Fibroblast of peridontal ligament (primary cell): ENCODE data around the gene MICU1.
"Not testable (repeated sequence)": the region's sequence is repeated elsewhere in the genome, so short reads cannot be mapped to it uniquely, and the experiment has no call there.

Experiments used
- DNase-seq: peaks from one replicate; pipeline ENCODE4 v3.0.0-alpha.2; 2010; ENCODE audit errors: extremely low read depth

MICU1 gene

DNA sequence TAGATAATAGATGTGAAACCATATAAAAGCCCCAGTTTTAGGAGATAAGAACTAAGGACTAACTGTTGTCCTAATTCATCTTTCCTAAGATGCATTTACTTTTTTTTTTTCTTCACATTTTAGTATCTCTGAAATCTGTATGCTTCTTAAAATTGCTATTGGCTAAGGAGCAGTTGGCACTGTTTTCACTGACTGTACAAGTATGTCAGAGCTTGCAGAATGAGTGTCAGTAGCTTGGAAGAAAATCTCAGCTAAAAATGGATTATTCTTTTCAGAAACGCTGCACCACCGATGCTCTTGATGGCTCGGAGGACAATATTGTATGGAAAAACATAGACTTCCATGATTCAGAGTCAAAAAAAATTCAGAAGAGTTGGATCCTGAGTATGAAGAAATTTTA is 180.0 kb downstream of the MICU1 start:
- DNase-seq = no peak

- not testable (repeated sequence) for DNase-seq
Observed at GRCh38 chr10:72442969-72443368, 182.9 kb downstream of the MICU1 start.

DNA sequence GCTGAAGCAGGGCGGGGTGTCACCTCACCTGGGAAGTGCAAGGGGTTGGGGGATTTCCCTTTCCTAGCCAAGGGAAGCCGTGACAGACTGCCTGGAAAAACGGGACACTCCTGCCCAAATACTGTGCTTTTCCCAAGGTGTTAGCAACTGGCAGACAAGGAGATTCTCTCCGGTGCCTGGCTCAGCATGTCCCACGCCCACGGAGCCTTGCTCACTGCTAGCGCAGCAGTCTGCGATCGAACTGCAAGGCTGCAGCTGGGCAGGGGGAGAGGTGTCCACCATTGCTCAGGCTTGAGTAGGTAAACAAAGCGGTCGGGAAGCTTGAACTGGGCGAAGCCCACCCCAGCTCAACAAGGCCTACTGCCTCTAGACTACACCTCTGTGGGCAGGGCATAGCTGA is 190.3 kb downstream of the MICU1 start:
- DNase-seq = no peak

DNA sequence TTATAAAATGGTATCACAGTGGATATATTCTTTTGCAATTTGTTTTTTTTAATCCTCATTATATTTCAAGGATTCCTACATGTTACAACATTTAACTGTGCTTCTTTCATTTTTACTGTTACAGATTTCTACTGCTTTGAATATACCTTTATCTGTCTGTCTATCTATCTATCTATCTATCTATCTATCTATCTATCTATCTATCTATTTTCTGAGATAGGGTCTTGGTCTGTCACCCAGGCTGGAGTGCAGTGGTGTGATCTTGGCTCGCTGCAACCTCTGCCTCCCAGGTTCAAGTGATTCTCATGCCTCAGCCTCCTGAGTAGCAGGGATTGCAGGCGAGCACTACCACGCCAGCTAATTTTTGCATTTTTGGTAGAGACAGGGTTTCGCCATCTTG is 194.9 kb downstream of the MICU1 start:
- not testable (repeated sequence) for DNase-seq

DNA sequence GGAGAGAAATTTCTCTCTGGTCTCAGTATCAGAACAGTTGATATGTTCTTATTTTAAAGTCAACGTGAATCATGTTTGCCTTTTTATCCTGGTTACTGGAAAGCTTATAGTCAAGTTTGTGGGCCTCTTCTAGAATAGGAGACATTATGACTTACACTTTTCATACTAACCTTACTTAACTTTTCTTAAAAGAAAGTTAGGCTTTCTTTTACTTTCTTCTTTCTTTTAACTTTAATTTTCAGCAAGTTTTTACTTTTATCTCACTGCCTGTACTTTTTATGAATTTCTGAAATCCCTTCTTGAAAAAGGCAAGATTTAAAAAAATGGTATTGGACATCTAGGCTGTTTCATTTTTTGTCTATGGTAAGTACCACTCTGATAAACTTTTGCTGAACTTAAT is 195.9 kb downstream of the MICU1 start:
- DNase-seq = no peak

GRCh38 chr10:72426986-72427385 is 198.9 kb downstream of the MICU1 start:
- DNase-seq = no peak

DNA sequence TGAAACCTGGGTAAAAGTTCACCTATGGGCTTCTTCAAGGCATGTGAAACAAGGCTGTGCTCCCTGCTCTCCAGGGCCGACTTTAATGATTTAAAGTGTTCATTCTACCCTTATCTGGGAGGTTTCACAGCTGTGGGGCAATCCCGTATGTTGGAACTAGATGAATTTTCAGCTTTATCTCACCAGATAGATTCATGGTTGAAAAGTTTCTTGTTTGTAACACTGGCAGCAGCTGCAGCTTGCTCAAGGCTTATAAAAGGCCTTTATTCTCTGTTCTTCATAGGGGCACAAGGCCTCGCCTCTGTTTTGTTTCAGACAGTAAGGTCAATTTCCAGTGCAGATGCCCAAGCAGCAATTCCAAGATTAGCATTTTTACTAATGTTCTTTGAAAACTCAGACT is 200.7 kb downstream of the MICU1 start:
- no peak for DNase-seq

- DNase-seq = no peak
Observed at GRCh38 chr10:72424561-72424960, 201.3 kb downstream of the MICU1 start.

DNA sequence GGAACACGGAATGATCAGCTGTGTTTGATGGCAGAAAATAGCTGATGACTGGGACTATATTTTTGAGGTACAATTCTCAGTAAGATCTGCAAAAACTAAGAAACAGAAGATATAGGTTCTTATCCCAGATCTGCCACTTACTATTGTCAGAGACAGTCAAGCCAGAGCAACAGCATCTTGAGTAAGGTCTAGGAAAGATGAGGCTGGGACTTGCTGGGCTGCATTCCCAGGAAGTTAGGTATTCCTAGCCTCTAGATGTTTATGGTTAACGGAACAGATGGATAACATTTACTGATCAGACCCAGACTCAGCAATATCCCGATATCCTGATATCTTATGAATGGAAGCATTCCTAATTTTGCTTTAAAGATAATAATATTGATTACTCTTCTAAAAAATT is 202.5 kb downstream of the MICU1 start:
- no peak for DNase-seq

DNA sequence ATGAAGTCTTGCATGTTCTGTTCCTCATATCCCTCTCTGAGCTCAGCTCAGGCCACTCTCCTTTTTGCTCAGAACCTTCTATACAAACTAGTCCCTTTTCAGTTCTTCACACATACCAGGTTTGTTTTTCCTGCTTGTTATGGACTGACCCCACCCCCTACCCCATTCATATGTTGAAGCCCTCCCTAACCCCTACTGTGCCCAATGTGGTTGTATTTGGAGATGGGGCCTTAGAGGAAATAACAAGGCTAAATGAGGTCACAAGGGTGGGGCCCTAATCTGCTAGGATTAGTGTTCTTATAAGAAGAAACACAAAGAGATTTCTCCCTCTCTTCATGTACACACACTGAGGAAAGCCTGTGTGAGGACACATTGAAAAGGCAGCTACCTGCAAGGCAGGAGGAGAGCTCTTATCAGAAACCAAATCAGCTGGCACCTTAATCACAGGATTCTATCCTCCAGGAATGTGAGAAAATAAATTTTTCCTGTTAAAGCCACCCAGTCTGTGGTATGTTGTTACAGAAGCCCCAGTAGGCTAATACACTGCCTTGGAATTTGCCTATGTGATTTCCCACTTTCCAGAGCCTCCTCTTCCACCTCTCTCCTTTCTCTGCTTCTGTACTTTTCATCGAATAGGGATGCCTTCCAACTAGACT is 203.9 kb downstream of the MICU1 start:
- DNase-seq = no peak

DNA sequence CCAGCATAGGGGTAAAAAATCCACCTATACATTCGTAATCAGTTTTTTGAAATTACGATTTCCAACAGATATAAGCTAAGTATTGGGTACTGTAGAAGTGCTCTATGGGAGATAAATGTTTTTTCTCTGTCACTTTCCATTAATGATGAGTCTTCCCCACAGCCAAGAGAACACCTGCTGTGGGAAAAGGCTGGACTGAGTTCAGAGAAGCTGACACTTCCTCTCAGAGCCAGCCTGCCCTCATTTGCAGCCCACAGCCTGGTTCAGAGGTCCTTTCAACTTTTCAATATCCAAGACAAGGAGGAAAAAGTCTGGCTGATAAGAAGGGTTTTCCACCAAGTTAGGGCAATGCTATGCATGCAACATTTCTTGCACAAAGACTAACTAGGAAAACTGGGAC is 206.6 kb downstream of the MICU1 start:
- no peak for DNase-seq

- DNase-seq = no peak
Observed at GRCh38 chr10:72418679-72419078, 207.2 kb downstream of the MICU1 start.

GRCh38 chr10:72417971-72418370 is 207.9 kb downstream of the MICU1 start:
- DNase-seq = no peak

GRCh38 chr10:72416661-72417060 is 209.2 kb downstream of the MICU1 start:
- DNase-seq = no peak

GRCh38 chr10:72414642-72415041 is 211.2 kb downstream of the MICU1 start:
- DNase-seq = no peak

- no peak for DNase-seq
Observed at GRCh38 chr10:72409167-72409566, 216.7 kb downstream of the MICU1 start.

- DNase-seq = no peak
Observed at GRCh38 chr10:72407927-72408600, 217.8 kb downstream of the MICU1 start.

GRCh38 chr10:72407471-72407870 is 218.4 kb downstream of the MICU1 start:
- DNase-seq = no peak

DNA sequence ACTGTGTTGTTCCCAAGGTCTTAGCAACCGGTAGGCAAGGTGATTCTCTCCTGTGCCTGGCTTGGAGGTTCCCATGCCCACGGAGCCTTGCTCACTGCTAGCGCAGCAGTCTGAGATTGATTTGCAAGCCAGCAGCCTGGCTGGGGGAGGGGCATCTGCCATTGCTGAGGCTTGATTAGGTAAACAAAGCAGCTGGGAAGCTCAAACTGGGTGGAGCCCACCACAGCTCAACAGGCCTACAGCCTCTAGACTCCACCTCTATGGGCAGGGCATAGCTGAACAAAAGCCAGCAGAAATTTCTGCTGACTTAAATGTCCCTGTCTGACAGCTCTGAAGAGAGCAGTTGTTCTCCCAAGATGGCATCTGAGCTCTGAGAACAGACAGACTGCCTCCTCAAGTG is 230.3 kb downstream of the MICU1 start:
- DNase-seq = peak; percentile 16

- no peak for DNase-seq
Observed at GRCh38 chr10:72392571-72392970, 233.3 kb downstream of the MICU1 start.

DNA sequence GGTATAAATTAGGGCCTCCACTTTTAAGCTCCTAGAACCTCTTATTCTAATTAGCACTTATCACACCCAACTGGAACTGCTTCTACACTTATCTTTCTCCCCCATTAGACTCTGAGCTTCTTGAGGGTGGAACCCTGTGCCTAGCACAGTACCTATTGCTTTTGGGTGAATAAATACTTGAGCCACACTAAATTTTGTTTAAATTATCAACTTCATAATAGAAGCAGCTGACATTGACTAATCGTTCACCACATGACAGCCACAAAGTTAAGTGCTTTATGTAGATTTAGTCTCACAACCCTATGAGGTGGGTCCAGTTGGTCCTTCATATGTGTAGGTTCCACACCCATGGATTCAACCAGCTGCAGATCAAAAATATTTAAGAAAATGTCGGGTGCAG is 235.1 kb downstream of the MICU1 start:
- no peak for DNase-seq

GRCh38 chr10:72389716-72390115 is 236.2 kb downstream of the MICU1 start:
- no peak for DNase-seq

DNA sequence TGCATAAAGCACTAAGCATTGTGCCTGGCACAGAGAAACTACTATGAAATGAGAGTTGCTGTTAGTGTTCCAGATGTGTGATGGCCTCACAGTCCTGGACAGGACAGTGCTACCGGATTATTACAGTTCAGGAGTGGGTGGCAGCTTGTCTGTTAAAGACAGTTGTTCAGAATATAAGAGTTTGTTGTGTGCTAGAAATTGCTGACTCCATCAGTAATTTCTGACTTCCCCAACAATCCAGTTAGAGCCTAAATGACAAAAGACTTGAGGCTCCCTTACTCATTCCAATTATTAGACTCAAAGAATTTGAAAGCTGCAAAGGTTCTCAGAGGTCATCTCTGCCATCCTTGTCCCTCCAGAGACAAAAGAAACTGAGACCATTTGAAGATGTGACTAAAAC is 236.9 kb downstream of the MICU1 start:
- no peak for DNase-seq

DNA sequence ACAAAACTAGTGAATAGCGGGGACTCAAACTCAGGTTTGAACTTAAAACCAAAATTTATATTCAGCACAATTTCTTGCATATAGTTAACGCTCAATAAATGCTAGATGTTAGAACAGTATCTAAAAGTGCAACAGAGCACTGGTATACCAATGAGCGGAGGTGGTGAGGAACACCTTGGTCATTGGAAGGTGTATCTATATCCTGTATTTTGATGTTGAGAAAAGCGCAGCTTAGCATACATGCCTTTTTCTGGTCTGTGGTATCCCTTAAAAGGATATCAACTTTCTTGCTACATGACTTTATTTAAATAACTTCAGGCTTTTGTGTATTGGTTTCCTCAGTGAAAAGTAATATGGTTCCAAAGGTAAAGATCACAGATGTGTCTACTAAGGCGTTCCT is 237.8 kb downstream of the MICU1 start:
- no peak for DNase-seq
